PC-3 (cell line): Measurements from ENCODE around the gene GPC6.

ENCODE experiments used
- CTCF ChIP-seq: fragments of 300-600 bp; sonication (generic); conservative IDR thresholded peaks from 2 replicates; pipeline ENCODE4 v1.5.1; 2017; ENCODE audit warnings: antibody characterized with exemption, low read depth, mild to moderate bottlenecking, low read length
- EZH2 ChIP-seq: fragments of 300-600 bp; sonication (generic); IDR thresholded peaks from one replicate; pipeline ENCODE4 v1.6.1; 2017; ENCODE audit warnings: antibody characterized with exemption, mild to moderate bottlenecking, low read length; ENCODE audit not compliant: unreplicated experiment
- EZH2phosphoT487 ChIP-seq: fragments of 300-600 bp; sonication (generic); IDR thresholded peaks from 2 replicates; pipeline ENCODE4 v1.6.1; 2018; ENCODE audit warnings: mild to moderate bottlenecking, antibody characterized with exemption, low read length, borderline replicate concordance

- TF ChIP-seq CTCF (no peak), EZH2 (no peak), EZH2phosphoT487 (no peak)
These were observed 1205.4 kb downstream of the GPC6 start for GRCh38 chr13:94431987-94432386.
